HUDEP-2 (cell line): ENCODE results near the gene NDC1.

Source experiments
- DNase-seq, 76 experiments: peaks; one replicate each; lab custom pipeline; 2025; ENCODE audit not compliant: unreplicated experiment in 76 of 76; lab: John Stamatoyannopoulos, UW

Gene NDC1

GRCh38 chr1:53733975-53734649 lies 104.0 kb downstream of the NDC1 start:
- no peak for DNase-seq

GRCh38 chr1:53733447-53733931 lies 104.6 kb downstream of the NDC1 start:
- no peak for DNase-seq

GRCh38 chr1:53732912-53733317 lies 105.2 kb downstream of the NDC1 start:
- no peak for DNase-seq

- no peak for DNase-seq
Measured at GRCh38 chr1:53732409-53732808, 105.7 kb downstream of the NDC1 start.

- no peak for DNase-seq
Measured at GRCh38 chr1:53731779-53732305, 106.3 kb downstream of the NDC1 start.

- no peak for DNase-seq
Measured at GRCh38 chr1:53731043-53731600, 107.0 kb downstream of the NDC1 start.

- no peak for DNase-seq
Measured at GRCh38 chr1:53730224-53730865, 107.8 kb downstream of the NDC1 start.

GRCh38 chr1:53729456-53730223 lies 108.5 kb downstream of the NDC1 start:
- DNase-seq, result no peak

- no peak for DNase-seq
Measured at GRCh38 chr1:53728702-53729455, 109.2 kb downstream of the NDC1 start.

- no peak for DNase-seq
Measured at GRCh38 chr1:53728196-53728595, 109.9 kb downstream of the NDC1 start.

GRCh38 chr1:53727461-53728092 lies 110.5 kb downstream of the NDC1 start:
- DNase-seq, result no peak

GRCh38 chr1:53726009-53726600 lies 112.0 kb downstream of the NDC1 start:
- no peak for DNase-seq

- peak in 2 of 76 experiments; percentile 5 to 12 for DNase-seq
Measured at GRCh38 chr1:53725238-53725689, 112.8 kb downstream of the NDC1 start.

- no peak for DNase-seq
Measured at GRCh38 chr1:53722025-53722424, 116.1 kb downstream of the NDC1 start.

- DNase-seq, result no peak
Measured at GRCh38 chr1:53721088-53721487, 117.0 kb downstream of the NDC1 start.

- no peak for DNase-seq
Measured at GRCh38 chr1:53719469-53719868, 118.6 kb downstream of the NDC1 start.

GRCh38 chr1:53718443-53718842 lies 119.7 kb downstream of the NDC1 start:
- DNase-seq, result no peak

GRCh38 chr1:53717025-53717804 lies 120.9 kb downstream of the NDC1 start:
- DNase-seq, result no peak

GRCh38 chr1:53716150-53716549 lies 121.9 kb downstream of the NDC1 start:
- no peak for DNase-seq
